Head of caudate nucleus (tissue), 42 donors: ENCODE results near the gene NPHP4.

ENCODE experiments used
- DNase-seq, 42 donors: peaks; one replicate each; pipeline versions ENCODE4 v3.0.0 to v3.0.0-alpha.2; 2020 to 2021; ENCODE audit warnings: mixed read lengths in 7 of 42
- intact Hi-C: fragments of 100-400 bp; cut with DNase I; formaldehyde crosslinking; loops from one replicate; pipeline ENCODE4 v1.15.0; 2022

Gene NPHP4

DNA sequence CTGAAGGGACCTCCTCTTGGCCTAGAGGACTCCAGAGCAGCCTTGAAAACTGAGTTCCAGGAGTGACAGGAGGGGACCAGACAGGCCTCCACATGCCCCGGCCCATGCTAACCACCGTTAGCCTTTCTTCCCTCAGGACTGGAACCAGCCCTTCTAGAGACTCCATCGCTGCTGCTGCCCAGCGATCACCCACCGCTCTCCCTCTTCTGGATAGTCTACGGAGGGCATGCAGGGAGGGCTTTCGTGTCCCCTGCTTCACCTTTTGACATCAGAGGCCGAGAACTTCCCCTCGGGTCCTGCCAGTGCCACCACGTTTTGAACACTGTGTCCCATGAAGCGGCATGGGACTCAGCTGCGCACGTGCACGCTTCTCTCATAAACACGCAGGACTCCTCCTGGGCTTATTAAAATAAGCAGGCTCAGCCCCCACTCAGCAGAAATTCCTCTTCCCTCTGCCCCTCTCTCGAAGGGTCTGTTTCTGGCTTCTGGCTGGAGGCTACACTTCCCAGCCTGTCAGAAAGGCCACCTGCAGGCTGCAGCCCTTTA is 26.6 kb downstream of the NPHP4 start:
- intact Hi-C loops, result no loop called here
- peak in 2 of 42 donors; percentile 4 to 12 for DNase-seq

DNA sequence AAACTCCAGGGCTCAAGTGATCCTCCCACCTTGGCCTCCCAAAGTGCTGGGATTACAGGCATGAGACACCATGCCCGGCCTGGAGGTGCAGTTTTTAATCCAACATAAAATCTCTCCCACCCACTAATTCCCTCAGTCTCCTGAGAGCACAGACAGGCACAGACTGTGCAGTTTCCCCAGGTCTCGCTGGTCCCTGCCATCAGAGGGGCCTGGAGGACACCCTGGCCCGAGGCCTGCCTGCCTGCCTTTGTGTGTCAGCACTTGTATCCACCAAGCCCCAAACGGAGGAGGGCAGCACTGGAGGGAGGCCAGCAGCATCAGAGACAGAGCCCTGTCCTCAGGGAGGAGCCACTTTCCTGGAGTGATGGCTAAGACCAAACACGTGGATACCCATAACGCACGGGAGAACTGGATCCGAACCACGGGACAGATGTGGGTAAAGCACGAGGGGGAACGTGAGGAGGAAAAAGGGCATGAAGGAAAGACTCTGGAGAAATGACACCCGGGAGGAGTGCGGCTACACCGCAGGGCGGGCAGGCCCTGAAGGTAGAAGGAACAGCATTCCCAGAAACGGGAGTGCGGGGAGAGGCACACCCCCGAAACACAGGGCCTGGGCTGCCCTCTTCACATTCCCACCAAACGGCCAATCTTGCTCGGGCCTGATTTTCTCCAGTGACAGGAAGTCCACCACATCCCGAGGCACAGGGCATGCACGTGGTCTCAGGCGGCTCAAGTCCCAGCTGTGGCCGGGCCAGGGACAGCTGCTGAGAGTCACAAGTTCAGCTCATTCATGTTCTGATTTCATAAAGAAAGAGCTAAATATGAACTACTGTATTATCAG is 29.7 kb downstream of the NPHP4 start:
- intact Hi-C loops, result no loop called here

DNA sequence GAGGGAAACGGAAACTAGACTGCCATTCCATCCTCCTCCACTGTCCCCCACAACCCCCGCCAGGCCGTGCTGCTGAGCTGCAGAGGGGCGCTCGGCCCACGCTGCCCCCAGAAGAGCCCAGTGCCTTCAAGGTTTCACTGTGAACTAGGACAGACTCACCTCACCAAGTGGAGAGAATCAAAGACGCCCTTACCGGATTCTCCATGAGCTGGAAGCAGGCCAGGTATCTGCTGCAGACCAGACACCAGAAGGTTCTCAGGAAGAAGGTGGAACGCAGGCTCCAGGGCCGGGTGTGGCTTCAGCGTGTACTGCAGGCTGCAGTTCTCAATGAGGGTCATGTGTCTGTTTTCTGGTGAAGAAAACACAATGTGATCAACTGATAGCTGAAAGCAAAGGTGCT is 30.6 kb downstream of the NPHP4 start:
- intact Hi-C loops, result no loop called here
- peak in 2 of 42 donors; percentile 4 to 10 for DNase-seq

More for the DNA sequence above, 29.7 kb downstream of the NPHP4 start:
- peak in 3 of 42 donors; percentile 2 to 28 (median 10) for DNase-seq

DNA sequence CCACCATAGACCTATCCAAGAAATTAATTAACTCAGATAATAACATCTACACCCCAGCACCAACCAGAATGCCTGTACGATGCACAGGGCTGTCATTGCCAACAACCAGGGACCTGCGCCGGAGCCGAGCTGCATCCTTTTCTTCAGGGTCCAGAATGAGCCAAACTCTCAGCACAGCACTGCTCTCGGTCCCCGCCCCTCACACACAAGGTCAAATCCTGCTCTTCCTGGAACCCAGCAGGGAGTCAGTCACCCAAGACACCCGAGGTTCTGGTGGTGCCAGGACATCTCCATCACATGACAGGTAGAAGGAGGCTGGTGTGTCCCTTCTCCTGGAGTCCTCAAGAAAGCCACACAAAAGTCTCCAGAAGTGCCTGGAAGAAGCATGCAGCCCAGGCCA is 31.9 kb downstream of the NPHP4 start:
- DNase-seq, result peak in 4 of 42 donors; percentile 10 to 19 (median 10)
- intact Hi-C loops, result no loop called here

DNA sequence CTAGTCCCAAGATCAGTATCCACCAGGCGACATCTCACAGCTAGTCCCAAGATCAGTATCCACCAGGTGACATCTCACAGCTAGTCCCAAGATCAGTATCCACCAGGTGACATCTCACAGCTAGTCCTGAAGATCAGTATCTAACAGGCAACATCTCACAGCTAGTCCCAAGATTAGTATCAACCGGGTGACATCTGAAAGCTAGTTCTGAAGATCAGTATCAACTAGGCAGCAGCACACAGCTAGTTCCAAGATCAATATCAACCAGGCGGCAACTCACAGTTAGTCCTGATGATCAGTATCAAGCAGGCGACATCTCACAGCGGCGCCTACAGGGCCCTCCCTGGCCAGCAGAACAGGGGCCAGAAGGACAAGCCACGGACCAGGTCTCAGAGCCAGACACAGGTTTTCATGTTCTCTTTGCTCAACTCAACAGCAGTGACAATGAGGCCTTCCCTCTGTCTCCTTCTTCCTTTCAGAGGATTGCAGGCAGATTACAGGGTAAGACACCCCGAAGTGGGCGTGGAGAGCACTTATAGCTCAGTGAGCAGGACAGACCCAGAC is 32.5 kb downstream of the NPHP4 start:
- peak in 3 of 42 donors; percentile 4 to 21 (median 7) for DNase-seq

DNA sequence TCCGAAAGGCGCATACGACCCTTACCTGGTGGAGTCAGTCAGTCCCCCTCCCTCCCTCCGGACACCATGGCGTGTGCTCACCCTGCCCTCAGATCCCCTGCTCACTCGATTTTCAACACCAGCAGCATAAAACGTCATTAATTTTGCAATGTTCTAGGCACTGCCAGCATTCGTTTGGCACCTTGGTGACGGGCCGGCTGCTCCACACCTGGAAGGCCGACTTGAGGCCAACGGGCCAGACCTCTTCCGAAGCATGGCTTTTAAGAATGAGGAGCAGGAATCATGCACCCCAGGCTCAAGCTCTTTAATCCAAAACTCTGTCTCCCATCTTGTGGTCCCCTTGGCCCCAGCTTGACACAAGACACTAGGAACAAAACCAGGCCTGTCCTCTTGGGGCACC is 33.1 kb downstream of the NPHP4 start:
- peak in 3 of 42 donors; percentile 1 to 26 (median 16) for DNase-seq

More for the DNA sequence above, 32.5 kb downstream of the NPHP4 start:
- intact Hi-C loops, result no loop called here

DNA sequence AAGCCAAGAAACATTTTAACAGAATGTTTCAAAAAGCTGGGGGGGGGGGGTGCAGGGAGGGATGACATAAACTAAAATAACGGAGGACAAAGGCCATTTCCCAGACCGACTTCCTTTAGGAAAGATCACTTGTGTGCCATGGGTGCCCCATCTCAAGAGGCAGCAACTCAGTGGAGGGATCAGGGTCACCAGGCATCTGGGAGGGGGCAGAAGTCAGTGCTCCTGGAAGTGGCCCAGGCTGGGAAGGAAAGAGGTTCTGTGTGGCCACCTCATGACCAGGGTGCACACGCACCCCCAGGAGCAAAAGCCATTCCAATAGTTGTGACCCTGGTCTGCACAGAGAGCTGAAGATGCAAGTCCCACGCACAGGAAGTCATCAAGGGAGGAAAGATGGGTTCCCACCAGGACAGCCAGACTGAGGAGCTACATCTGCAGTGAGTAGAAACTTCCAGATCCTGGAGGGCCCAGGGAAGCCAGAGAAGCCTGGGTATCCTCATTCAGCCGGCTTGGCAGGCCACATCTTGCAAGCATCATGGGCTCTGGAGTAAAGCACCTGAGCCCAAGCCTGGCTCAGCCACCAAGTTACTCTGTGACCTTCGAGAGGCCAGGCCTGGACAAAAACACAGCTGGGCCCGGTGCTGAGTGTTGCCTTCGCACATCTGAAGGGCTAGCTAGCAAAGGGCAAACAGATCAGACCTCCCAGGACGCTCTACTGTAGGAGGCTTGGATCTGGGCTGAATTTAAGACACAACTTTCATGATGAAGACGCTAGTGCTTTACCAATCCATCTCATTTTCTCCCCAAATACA is 36.0 kb downstream of the NPHP4 start:
- intact Hi-C loops, result no loop called here
- peak in 1 of 42 donors; percentile 2 for DNase-seq

More for the DNA sequence above, 33.1 kb downstream of the NPHP4 start:
- intact Hi-C loops, result no loop called here

DNA sequence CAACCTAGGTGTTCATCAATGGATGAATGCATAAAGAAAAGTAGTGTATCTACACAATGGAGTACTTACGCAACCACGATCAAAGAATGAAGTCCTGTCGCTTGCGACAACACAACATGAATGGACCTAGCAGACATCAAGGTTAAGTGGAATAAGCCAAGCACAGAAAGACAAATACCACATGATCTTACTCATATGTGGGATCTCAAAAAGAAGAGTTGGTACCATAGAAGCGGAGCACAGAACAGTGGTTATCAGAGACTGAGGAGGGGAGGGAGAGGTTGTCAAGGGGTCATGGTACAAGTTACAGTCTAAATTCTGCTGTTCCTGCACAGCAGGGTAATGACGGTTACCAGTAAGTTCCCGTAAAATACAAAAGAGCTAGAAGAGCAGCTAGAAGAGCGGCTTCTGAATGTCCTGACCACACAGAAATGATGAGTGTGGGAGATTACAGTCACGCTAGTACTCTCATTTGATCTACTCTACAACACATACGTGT is 36.7 kb downstream of the NPHP4 start:
- intact Hi-C loops, result no loop called here
- DNase-seq, result no peak

DNA sequence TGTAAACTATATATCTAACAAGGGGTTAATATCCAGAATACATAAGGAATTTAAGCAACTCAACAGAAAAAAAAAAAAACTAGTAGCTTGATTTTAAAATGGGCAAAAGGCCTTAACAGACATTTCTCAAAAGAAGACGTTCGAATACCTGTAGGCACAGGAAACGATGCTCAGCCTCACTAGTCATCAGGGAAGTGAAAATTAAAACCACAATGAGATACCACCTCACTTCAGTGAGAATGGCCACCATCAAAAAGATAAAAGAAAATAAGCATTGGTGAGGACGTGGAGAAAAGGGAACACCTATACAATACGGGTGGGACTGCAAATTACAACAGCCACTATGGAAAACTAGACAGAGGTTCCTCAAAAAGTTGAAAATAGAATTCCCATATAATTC is 37.3 kb downstream of the NPHP4 start:
- DNase-seq, result no peak

DNA sequence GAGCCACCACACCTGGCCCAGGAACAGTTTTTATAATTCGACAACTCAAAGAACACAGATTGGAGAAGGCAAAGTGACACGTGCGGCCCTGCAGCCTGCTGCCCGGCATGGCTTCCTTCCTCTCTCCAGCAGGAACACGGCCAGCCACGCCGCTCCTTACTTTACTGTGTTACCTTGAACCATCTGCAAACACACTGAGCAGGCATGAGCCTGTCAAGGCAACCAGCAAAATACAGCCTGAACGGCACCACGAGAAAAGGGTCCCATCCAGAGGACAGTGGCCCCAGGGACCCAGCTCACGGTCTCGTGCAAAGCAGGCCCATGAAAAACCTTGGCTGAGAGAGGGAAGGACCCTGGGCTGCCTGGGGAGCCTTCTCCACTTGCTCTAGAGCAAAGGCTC is 38.8 kb downstream of the NPHP4 start:
- peak in 4 of 42 donors; percentile 15 to 24 (median 18) for DNase-seq

More for the DNA sequence above, 37.3 kb downstream of the NPHP4 start:
- intact Hi-C loops, result no loop called here

DNA sequence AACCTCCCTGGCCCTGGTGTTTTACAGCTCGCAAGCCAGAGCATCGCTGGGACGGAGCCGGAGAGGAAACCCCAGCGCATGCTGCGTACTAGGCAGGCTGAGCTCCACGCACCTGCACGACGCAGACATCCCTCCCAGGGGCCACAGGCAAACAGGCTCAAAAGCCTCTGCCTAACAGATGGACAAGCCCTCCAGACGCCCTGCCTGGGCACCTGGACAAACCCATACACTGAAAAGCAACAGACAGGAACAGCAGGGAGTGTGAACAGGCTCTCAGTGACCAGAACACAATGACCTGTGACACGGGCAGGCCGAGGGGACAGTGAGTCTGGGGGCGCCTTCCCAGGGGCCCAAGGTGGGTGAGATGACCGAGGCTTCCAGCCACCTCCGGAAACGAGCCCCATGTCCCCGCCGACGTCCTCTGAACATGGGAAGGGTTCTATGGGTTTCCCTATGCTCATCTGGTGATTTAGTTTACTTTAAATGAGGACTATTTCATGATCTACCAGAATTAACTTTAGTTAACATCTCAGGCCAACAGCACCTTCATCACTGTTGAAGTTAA is 40.3 kb downstream of the NPHP4 start:
- intact Hi-C loops, result no loop called here
- DNase-seq, result peak in 4 of 42 donors; percentile 4 to 34 (median 8)

More for the DNA sequence above, 38.8 kb downstream of the NPHP4 start:
- intact Hi-C loops, result no loop called here

DNA sequence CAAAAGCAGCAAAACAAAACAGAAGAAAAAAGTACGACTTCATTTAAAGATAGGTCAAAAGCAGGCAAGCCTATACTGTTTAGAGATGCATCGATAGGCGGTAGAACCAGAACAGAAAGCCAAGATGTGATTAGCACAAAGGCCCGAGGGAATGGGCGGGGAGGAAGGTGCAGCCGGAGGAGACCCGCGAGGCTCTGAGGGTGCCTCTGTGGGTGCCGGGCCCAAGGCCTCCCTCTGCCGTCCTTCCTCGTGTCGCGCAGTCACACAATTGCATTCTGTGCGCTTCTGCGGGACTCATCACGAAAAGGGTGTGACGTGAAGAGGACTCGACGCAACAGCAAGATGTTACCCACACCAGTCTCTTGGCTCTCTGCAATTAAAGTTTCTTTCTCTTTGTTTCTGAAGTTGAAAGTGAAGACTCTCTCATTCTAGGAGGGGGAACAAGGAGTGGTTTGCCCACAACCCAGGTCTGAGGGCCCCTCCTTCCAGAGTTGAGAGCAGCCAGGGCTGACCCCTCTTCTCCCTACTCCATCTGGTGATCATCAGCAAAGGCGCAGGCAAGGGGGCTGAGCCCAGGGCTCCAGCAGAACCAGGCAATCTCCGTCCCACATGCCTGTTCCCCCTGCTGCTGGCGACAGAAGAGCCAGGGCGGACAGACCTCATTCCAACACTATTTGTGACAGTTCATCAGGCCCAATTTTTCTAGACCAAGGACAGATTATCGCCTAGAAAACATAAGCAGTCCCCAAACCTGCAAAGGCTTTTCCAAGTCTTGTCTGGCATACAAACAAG is 41.0 kb downstream of the NPHP4 start:
- intact Hi-C loops, result no loop called here
- DNase-seq, result peak in 5 of 42 donors; percentile 7 to 28 (median 20)

DNA sequence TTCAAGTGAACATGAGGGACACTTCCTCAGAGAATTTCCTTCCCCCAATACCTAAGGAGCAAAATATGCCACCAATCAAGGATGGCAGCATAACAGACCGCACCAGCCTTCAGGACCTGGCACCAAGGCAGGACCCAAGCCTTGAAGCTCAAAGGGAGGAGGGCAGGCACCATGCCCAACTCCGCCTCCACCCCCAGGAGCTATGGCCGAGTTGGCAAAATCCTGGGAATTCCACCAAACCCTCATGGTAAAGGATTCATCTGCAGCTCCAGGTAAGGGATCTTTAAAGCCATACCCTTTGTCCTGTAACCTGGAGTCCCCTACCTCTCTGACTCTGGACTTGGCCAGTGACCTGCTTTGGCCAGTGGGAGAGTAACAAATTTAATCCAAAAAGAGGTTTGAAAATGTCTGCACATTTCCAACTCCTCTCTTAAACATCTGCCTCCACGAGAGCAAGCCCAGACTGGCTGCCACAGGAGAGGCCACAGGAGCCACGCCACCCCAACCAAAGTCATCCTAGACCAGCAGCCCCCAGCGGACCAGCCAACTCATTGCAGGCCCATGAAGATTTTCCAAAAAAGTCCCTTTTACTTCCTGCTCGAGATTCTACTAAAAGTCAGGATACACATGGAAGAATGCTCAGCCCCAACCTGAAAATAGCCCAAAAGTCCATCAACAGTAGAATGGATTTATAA is 41.9 kb downstream of the NPHP4 start:
- DNase-seq, result peak in 2 of 42 donors; percentile 11 to 20
- intact Hi-C loops, result no loop called here

DNA sequence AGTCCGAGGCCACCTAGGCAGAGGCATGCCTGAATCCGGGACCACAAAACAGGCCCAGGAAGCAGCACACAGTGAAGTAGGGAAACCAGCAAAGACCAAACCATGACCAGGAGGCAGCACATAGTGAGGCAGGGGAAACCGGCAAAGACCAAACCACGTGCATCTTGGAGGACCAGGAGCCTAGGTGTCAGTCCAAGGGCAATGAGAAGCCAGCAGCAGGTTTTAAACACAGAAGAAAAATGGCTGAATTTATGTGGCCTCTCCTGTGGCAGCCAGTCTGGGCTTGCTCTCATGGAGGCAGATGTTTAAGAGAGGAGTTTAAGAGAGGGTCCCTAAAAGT is 42.5 kb downstream of the NPHP4 start:
- intact Hi-C loops, result no loop called here
- DNase-seq, result peak in 2 of 42 donors; percentile 6 to 13

DNA sequence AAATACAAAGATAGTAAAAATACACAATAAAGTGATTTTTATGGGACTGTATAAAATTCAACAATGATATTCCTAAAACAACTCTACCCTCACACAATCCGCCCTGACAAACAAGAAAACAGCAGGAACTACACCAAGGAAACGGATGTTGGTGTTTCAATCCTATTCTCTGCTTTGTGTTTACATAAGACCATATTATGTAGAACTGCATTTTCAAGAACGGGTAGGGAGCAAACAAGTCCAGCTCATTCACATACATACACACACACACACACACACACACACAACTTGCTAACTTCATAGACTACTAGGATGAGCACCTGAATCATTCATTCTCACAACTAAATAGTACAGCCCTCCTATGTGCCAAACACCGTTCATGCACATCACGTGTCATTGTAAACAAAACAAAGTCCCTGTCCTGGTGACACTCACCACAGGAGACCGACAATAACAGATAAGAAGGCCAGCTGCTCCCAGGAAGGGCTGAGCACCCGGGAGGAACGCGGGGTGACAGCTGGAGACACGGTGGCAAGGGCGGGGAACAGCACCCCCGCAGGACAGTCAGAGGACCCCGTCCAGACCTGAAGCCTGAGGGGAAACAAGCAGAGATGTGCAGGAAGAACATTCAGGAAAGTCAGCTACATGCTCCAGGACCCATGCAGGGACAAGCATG is 43.0 kb downstream of the NPHP4 start:
- intact Hi-C loops, result no loop called here

DNA sequence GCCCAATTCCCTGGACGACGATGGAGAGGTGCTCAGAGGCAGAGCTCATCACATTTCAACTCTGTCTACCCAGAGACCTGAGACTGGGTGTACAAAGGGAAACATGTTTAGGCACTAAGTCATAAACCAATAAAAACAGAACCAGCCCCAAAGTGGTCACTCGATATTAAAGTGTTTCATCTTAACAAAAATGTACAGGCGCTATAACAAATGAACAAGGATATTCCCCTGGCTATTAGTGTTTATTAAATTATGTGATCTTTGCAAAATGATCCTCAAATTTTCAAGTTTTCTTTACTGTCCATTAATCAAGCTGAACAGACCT is 43.6 kb downstream of the NPHP4 start:
- DNase-seq, result no peak
- intact Hi-C loops, result no loop called here

More for the DNA sequence above, 43.0 kb downstream of the NPHP4 start:
- DNase-seq, result peak in 4 of 42 donors; percentile 7 to 17 (median 8)
